Right atrium auricular region (tissue), 2 donors: ENCODE data around the gene NUBP2. TPM values are rescaled to one million over a fixed set of nuclear protein-coding genes. Genes with fewer than 3 reads are reported as not detected.

Experiments
- DNase-seq: peaks from one replicate; pipeline ENCODE4 v3.0.0-alpha.2; 2019; ENCODE audit warnings: low spot score
- H3K27ac ChIP-seq, 2 donors: fragments of 200-600 bp; sonication (generic); 1 replicate in 1 of 2; 2 replicates in 1 of 2; pipeline ENCODE4 v1.5.1; 2016 to 2019
- H3K27me3 ChIP-seq, 2 donors: fragments of 200-600 bp; sonication (generic); one replicate each; pipeline versions ENCODE4 v1.5.1 to v1.6.0; 2017 to 2019
- H3K36me3 ChIP-seq: fragments of 200-600 bp; sonication (generic); one replicate; pipeline ENCODE4 v1.5.1; 2016
- H3K4me1 ChIP-seq, 2 donors: fragments of 200-600 bp; sonication (generic); one replicate each; pipeline versions ENCODE4 v1.5.1 to v1.6.0; 2017 to 2019
- H3K4me3 ChIP-seq, 2 donors: fragments of 200-600 bp; sonication (generic); 1 replicate in 1 of 2; 2 replicates in 1 of 2; pipeline ENCODE4 v1.5.1; 2017 to 2019; ENCODE audit warnings: mild to moderate bottlenecking in 1 of 2, moderate library complexity in 1 of 2
- H3K9me3 ChIP-seq, 2 donors: fragments of 200-600 bp; sonication (generic); one replicate each; pipeline ENCODE4 v1.5.1; 2019
- CTCF ChIP-seq, 2 donors: fragments of 200-600 bp; sonication (generic); IDR thresholded peaks; one replicate each; pipeline ENCODE4 v1.5.1; 2019; ENCODE audit warnings: antibody characterized with exemption in 2 of 2
- total RNA-seq, 2 donors: library from RNA; depleted of rRNA; stranded (reverse); fragments of >200 nt; gene quantifications; one replicate each; pipeline ENCODE4 v1.1.0, GENCODE V29; 2016

Gene NUBP2
- total RNA-seq, 2 donors from 2014 or later = 70.3 to 77.9 TPM

- peaks cover 0 to 13% of the 10 kb centered on the region in 2 donors for H3K4me1 ChIP-seq
- H3K4me3 ChIP-seq = no peak overlapping the region
- H3K36me3 ChIP-seq = peaks cover 76% of the 10 kb centered on the region
- DNase-seq = no peak
- H3K9me3 ChIP-seq = no peaks in the 10 kb centered on the region
- H3K27ac ChIP-seq = no peak overlapping the region
- no peaks in the 10 kb centered on the region for H3K27me3 ChIP-seq
- no peak for TF ChIP-seq CTCF (IDR thresholded peaks at IDR 0.05)
Measured at GRCh38 chr16:1766231-1766630, 16.5 kb upstream of the NUBP2 start.

DNA sequence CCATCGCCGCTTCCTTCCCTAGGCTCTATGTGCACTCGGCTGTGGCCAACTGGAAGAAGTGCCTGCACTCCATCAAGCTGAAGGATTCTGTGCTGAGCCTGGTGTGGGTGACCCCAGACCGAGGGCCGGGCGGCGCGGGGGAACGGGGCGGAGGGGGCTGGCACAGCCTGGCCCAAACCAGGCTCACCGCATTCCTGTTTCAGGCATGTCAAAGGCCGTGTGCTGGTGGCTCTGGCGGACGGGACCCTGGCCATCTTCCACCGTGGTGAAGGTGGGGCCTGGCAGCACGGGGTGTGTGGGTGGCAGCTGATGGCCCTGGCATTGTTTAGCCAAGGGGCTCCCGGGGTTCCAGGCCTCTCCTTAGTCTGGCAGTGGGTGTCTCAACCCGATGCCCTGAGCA is 16.1 kb upstream of the NUBP2 start:
- peaks cover 0 to 16% of the 10 kb centered on the region in 2 donors for H3K4me1 ChIP-seq
- no peak for DNase-seq
- H3K4me3 ChIP-seq = no peak overlapping the region
- peaks cover 75% of the 10 kb centered on the region for H3K36me3 ChIP-seq
- H3K27ac ChIP-seq = no peak overlapping the region
- no peaks in the 10 kb centered on the region for H3K9me3 ChIP-seq
- no peaks in the 10 kb centered on the region for H3K27me3 ChIP-seq
- no peak for TF ChIP-seq CTCF (IDR thresholded peaks at IDR 0.05)

- H3K27me3 ChIP-seq = no peaks in the 10 kb centered on the region
- no peaks in the 10 kb centered on the region for H3K9me3 ChIP-seq
- no peak overlapping the region for H3K4me3 ChIP-seq
- no peak overlapping the region for H3K27ac ChIP-seq
- peaks cover 68% of the 10 kb centered on the region for H3K36me3 ChIP-seq
- DNase-seq = no peak
- no peak for TF ChIP-seq CTCF (IDR thresholded peaks at IDR 0.05)
- H3K4me1 ChIP-seq = peaks cover 0 to 23% of the 10 kb centered on the region in 2 donors
Measured at GRCh38 chr16:1767116-1767994, 15.4 kb upstream of the NUBP2 start.

DNA sequence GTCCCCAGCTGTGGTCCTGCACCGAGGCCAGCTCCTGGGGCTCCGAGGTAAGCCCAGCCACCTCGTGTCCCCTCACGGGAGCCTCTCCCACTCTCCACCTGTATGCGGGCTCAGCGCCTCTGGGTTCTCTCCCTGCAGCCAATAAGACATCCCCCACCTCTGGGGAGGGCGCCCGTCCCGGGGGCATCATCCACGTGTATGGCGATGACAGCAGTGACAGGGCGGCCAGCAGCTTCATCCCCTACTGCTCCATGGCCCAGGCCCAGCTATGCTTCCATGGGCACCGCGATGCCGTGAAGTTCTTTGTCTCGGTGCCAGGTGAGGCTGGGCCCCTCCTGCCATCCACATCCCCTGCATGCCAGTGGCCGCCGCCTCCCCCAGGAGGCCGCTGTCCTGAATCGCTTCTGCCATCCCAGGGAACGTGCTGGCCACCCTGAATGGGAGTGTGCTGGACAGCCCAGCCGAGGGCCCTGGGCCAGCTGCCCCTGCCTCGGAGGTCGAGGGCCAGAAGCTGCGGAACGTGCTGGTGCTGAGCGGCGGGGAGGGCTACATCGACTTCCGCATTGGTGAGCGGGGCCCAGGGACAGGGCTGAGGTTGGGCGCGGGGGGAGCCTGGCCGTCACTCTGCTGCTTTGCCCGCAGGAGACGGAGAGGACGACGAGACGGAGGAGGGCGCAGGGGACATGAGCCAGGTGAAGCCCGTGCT is 14.5 kb upstream of the NUBP2 start:
- no peaks in the 10 kb centered on the region for H3K9me3 ChIP-seq
- peaks cover 59% of the 10 kb centered on the region for H3K36me3 ChIP-seq
- no peak overlapping the region for H3K4me3 ChIP-seq
- no peak for DNase-seq
- no peak for TF ChIP-seq CTCF (IDR thresholded peaks at IDR 0.05)
- peaks cover 0 to 26% of the 10 kb centered on the region in 2 donors for H3K4me1 ChIP-seq
- no peaks in the 10 kb centered on the region for H3K27me3 ChIP-seq
- H3K27ac ChIP-seq = no peak overlapping the region

- no peaks in the 10 kb centered on the region for H3K27me3 ChIP-seq
- no peak overlapping the region for H3K4me3 ChIP-seq
- H3K27ac ChIP-seq = no peak overlapping the region
- TF ChIP-seq CTCF (IDR thresholded peaks at IDR 0.05) = no peak
- H3K36me3 ChIP-seq = peaks cover 53% of the 10 kb centered on the region
- no peaks in the 10 kb centered on the region for H3K9me3 ChIP-seq
- DNase-seq = no peak
- peaks cover 0 to 31% of the 10 kb centered on the region in 2 donors for H3K4me1 ChIP-seq
Measured at GRCh38 chr16:1768767-1769401, 13.9 kb upstream of the NUBP2 start.
